ENCODE measurements around the gene FAM222A. TPM values are rescaled to one million over a fixed set of nuclear protein-coding genes. Genes with fewer than 3 reads are reported as not detected.

FAM222A gene
- total and polyA plus RNA-seq, 2 of the 8 experiments (the other 6 are each of a cell fraction or from before 2014, with no cell fraction given), result 0.94 to 1.1 TPM

DNA sequence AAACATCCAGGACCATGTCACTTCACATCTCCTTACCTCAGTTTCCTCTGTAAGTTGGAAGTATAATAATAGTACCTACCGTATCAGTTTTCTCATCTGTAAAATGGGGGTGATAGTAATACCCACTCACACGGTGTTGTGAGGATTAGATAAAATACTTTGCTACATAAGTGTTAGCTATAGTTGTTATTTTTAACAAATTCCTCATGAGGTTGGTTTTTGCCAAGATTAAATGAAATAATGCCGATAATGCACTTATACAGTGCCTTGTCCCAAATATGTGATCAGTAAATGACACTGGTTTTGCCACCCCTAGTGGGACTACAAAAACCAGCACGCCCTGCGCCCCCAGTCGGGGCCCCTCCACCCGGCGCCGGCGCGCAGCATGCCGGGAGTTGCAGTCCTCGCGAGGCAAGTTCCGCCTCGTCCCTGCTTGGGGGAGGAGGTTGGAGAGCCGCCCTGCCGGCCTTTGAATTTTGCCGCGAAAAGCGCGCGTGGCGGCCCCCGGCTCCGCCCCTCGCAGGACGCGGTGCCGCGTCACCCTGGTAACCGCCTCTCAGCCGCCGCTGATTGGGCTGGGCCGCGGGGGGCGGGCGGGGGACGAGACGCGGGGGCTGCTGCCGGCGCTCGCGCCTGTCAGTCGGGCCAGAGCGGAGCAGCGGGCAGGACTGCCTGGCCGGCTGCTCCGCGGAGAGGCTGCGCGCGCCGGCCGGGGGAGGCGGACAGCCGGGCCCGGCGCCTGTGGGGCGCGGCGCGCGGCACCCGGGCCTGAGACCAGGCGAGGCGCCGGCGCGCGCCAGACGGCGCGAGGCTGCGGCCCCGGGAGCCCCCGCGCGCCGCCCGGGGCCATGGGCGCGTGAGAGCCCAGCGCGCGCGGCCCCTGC lies at the start of gene FAM222A (continued):
- TF ChIP-seq, protein P1, sequence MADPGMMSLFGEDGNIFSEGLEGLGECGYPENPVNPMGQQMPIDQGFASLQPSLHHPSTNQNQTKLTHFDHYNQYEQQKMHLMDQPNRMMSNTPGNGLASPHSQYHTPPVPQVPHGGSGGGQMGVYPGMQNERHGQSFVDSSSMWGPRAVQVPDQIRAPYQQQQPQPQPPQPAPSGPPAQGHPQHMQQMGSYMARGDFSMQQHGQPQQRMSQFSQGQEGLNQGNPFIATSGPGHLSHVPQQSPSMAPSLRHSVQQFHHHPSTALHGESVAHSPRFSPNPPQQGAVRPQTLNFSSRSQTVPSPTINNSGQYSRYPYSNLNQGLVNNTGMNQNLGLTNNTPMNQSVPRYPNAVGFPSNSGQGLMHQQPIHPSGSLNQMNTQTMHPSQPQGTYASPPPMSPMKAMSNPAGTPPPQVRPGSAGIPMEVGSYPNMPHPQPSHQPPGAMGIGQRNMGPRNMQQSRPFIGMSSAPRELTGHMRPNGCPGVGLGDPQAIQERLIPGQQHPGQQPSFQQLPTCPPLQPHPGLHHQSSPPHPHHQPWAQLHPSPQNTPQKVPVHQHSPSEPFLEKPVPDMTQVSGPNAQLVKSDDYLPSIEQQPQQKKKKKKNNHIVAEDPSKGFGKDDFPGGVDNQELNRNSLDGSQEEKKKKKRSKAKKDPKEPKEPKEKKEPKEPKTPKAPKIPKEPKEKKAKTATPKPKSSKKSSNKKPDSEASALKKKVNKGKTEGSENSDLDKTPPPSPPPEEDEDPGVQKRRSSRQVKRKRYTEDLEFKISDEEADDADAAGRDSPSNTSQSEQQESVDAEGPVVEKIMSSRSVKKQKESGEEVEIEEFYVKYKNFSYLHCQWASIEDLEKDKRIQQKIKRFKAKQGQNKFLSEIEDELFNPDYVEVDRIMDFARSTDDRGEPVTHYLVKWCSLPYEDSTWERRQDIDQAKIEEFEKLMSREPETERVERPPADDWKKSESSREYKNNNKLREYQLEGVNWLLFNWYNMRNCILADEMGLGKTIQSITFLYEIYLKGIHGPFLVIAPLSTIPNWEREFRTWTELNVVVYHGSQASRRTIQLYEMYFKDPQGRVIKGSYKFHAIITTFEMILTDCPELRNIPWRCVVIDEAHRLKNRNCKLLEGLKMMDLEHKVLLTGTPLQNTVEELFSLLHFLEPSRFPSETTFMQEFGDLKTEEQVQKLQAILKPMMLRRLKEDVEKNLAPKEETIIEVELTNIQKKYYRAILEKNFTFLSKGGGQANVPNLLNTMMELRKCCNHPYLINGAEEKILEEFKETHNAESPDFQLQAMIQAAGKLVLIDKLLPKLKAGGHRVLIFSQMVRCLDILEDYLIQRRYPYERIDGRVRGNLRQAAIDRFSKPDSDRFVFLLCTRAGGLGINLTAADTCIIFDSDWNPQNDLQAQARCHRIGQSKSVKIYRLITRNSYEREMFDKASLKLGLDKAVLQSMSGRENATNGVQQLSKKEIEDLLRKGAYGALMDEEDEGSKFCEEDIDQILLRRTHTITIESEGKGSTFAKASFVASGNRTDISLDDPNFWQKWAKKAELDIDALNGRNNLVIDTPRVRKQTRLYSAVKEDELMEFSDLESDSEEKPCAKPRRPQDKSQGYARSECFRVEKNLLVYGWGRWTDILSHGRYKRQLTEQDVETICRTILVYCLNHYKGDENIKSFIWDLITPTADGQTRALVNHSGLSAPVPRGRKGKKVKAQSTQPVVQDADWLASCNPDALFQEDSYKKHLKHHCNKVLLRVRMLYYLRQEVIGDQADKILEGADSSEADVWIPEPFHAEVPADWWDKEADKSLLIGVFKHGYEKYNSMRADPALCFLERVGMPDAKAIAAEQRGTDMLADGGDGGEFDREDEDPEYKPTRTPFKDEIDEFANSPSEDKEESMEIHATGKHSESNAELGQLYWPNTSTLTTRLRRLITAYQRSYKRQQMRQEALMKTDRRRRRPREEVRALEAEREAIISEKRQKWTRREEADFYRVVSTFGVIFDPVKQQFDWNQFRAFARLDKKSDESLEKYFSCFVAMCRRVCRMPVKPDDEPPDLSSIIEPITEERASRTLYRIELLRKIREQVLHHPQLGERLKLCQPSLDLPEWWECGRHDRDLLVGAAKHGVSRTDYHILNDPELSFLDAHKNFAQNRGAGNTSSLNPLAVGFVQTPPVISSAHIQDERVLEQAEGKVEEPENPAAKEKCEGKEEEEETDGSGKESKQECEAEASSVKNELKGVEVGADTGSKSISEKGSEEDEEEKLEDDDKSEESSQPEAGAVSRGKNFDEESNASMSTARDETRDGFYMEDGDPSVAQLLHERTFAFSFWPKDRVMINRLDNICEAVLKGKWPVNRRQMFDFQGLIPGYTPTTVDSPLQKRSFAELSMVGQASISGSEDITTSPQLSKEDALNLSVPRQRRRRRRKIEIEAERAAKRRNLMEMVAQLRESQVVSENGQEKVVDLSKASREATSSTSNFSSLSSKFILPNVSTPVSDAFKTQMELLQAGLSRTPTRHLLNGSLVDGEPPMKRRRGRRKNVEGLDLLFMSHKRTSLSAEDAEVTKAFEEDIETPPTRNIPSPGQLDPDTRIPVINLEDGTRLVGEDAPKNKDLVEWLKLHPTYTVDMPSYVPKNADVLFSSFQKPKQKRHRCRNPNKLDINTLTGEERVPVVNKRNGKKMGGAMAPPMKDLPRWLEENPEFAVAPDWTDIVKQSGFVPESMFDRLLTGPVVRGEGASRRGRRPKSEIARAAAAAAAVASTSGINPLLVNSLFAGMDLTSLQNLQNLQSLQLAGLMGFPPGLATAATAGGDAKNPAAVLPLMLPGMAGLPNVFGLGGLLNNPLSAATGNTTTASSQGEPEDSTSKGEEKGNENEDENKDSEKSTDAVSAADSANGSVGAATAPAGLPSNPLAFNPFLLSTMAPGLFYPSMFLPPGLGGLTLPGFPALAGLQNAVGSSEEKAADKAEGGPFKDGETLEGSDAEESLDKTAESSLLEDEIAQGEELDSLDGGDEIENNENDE (IDR thresholded peaks at IDR 0.05; ENCODE audit: insufficient replicate concordance, low read length), result no peak
- TF ChIP-seq RFX5 (IDR thresholded peaks at IDR 0.05; ENCODE audit: borderline replicate concordance, low read depth, low read length) (no peak), SIRT6 (IDR thresholded peaks at IDR 0.05; ENCODE audit: low read length) (no peak), EGR1 (IDR thresholded peaks at IDR 0.05; ENCODE audit: borderline replicate concordance, low read depth, low read length) (no peak), RBBP5 (IDR thresholded peaks at IDR 0.05; ENCODE audit: borderline replicate concordance, low read depth, low read length) (no peak), POLR2AphosphoS5 (IDR thresholded peaks at IDR 0.05; ENCODE audit: low read depth, low read length) (no peak), SIN3A (conservative IDR thresholded peaks at IDR 0.05 in 1 of 2, IDR thresholded peaks at IDR 0.05 in 1 of 2; ENCODE audit: low read depth in 1 of 2, low read length in 2 of 2) (peak; percentile 94 to 99; a peak in 2 of 4 replicates), SP2 (IDR thresholded peaks at IDR 0.05; ENCODE audit: low read length) (no peak), CEBPB (IDR thresholded peaks at IDR 0.05; ENCODE audit: low read depth, low read length) (no peak), TEAD4 (IDR thresholded peaks at IDR 0.05; ENCODE audit: low read depth, low read length) (no peak)
